Measurements from ENCODE around the gene WEE1.
"Not testable (repeated sequence)": the region's sequence is repeated elsewhere in the genome, so short reads cannot be mapped to it uniquely, and the experiment has no call there.

Gene WEE1

DNA sequence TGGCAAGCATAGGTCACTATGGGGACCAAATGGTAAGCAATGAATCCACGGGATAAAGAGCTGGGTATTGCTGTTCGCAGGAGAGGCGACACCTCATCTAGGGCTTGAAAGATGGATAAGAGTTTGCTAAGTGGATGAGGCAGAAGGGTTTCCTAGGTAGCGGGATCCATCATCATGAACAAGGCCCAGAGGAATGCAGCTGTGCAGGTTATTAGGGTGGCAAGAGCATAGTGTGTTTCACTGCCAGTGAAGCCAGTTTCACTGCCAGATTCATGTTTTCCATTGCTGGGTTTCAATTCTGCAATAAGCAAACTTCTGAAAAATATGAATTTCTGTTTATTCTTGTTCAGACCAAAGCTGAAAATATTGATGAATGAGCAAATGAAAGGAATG, 27.2 kb downstream of the WEE1 start:
- DNase-seq, result no peak

DNA sequence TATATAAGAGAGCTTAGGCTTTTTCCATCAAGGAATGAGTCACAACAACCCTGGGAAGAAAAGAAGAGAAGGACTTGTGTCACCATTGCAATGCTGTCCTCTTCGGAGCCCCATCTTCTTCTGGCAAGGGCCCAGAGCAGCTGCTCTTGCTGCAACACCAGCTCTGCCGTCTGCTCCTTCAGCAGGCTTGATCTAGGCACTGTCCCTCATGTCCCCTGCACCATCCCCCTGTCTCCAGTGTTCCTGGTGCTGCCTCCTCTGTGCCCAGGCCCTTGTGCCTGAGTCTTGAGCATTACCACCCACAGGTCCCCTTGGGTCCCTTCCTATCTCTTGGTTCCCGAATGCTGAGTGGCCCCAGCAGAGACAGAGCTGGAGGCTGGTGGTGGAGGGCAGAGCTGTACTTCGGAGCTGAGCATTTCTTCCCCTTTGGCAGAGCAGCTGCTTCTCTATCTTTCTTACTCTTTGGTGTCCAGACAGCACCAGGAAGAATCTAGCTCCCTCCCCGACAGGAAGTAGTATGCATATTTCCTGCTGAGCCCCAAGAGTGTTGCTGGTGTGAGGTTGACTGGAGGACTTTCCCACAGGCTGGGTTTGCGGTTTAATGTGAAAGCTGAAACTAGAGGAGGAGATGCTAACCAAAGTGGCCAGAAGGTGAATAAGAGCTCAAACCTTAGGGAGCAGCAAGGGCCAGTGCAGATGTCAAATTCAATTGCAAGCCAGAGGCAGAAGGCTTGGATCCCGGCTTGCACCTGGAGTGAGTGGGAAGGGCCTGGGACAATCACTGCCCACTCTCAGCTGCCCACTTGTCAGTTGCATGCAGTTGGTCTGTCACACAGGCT, 27.8 kb downstream of the WEE1 start:
- peak; percentile 75 for DNase-seq

DNA sequence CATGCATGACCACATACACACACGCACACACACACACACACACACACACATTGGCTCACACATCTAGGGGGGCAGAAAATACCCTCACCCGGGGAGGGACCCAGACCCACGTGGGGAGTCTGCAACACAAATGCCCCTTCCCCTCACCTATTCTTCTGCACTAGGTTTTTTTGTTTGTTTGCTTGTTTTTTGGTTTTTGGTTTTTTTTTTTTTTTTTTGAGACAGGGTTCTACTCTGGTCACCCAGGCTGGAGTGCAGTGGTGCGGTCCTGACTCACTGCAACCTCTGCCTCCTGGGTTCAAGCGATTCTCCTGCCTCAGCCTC, 28.4 kb downstream of the WEE1 start:
- no peak for DNase-seq

DNA sequence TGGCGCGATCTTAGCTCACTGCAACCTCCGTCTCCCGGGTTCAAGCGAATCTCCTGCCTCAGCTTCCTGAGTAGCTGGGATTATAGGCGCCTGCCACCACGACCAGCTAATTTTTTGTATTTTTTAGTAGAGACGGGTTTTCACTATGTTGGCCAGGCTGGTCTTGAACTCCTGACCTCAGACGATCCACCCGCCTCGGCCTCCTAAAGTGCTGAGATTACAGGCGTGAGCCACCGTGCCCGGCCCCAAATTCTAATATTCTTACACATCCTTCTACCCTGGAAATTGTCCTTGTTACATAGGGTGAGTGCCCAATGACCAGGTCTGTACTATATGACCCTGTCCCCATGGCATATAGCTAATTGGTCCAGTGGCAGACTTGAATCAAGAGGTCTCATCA, 29.7 kb downstream of the WEE1 start:
- not testable (repeated sequence) for DNase-seq

DNA sequence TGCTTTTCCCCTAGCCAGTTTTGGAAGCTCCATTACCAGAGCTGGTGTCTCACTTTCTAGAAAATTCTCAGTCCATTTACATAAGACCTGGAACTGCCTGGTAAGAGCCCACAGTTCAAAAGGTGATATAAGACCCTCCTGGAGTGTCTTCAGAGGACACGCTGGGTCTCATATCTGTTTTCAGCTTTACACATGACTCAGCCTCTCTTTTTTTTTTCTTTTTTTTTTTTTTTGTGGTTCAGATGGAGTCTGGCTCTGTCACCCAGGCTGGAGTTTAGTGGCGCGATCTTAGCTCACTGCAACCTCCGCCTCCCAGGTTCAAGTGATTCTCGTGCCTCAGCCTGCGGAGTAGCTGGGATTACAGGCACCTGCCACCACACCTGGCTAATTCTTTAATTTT, 30.7 kb downstream of the WEE1 start:
- no peak for DNase-seq

DNA sequence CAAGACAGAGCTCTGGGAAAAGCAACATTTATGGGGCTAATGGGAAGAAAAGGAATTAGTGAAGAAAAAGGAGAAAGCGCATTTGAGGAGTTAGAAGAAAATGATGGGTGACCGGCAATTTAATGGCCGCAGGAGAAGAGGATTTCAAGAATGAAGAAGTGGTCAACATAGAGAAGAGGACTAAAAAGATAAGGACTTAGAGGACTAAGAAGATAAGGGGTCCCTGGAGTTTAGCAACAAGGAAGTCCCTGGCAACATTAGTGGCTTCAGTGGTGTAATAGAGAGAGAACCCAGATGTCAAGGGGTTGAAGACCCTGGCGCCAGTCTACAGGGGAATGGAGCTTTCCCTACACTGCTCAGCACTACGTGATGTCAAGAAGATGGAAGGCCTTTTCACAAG, 32.3 kb downstream of the WEE1 start:
- DNase-seq, result no peak

DNA sequence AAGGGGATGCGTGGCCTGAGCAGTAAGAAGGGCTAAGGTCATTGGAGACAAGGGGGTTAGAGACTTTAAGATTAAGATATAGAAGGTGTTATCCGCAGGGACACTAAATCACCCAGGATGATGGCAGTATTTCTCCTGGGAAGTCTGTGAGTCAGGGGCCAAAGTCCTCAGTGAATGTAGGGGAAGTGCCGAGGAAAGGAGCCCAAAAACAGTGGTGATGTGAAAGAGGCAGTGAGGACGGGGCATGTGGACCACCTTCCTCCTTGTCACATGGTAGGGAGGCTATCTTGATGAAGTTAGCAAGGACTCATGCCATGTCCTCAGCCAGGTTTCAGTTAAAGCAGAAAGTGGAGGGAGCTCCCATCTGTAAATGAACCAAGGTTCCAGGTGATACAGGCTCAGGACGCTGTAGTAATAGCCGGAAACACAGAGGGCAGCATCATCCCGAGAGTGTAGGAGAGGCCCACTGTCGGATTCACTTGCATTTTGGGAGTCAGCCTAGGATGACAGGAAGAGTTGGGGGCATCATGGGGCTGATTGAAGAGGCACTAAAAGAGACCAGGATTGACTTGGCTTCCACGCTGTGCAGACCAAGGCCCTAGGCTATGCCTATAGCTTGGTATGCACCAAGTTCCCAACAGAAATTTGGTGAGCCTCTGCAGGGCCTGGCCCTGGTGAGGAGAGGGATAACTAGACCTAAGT, 33.5 kb downstream of the WEE1 start:
- DNase-seq, result no peak

DNA sequence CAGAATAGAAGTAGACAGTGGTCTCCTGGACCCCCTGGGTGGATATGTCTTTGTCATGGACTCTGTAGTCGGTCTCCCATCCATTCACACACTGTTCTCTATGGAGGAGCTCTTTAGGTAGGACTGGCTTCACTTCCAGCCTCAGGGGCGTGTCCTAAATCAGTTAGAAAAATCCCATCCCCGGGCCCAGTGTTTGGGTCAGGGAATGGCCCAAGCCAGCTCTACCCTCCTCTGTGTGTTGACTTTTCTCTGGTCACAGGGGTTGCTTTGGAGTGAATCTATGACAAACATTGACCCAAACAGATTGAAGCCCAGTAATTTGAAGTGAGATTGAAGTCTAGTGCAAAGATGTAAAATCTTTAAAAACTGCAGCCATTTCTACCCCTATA, 34.0 kb downstream of the WEE1 start:
- DNase-seq, result no peak

DNA sequence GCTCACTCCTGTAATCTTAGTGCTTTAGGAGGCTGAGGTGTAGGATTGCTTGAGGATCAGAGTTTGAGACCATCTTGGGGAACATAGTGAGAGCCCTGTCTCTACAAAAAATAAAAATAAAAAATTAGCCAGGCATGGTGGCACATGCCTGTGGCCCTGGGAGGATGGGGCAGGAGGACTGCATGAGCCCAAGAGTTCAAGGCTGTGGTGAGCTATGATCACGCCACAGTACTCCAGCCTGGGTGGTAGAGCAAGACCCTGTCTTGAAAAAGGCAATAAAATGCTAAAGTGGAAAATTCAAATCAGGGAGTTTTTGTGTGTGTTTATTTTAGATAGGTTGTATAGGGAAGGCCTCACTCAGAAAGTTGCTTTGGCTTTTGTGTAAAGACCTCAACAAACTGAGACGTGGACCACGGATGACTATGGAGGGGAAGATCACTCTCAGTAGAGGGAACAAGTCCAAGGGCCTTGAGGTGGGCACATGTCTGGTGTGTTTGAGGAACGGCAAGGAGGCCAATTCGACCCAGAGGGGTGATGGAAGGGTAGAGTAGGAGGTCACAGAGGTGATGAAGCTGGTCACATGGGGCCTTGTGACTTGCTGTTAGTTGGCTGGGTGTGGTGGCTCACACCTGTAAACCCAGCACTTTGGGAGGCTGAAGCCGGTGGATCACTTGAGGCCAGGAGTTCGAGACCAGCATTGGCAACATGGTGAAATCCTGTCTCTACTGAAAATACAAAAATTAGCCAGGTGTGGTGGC, 35.7 kb downstream of the WEE1 start:
- no peak for DNase-seq

DNA sequence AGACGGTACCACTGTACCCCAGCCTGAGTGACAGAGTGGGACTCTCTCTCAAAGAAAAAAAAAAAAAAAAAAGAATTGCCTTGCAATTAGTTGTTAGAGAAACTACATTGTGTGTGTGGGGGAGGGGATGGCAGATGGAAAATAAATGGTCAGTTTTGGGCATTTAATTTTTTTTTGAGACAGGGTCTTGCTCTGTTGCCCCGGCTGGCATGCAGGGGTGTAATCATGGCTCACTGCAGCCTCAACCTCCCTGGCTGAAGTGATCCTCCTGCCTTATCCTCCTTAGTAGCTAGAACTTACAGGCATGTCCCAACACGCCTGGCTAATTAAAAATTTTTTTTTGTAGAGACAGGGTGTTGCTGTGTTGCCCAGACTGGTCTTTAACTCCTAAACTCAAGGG, 36.4 kb downstream of the WEE1 start:
- no peak for DNase-seq

DNA sequence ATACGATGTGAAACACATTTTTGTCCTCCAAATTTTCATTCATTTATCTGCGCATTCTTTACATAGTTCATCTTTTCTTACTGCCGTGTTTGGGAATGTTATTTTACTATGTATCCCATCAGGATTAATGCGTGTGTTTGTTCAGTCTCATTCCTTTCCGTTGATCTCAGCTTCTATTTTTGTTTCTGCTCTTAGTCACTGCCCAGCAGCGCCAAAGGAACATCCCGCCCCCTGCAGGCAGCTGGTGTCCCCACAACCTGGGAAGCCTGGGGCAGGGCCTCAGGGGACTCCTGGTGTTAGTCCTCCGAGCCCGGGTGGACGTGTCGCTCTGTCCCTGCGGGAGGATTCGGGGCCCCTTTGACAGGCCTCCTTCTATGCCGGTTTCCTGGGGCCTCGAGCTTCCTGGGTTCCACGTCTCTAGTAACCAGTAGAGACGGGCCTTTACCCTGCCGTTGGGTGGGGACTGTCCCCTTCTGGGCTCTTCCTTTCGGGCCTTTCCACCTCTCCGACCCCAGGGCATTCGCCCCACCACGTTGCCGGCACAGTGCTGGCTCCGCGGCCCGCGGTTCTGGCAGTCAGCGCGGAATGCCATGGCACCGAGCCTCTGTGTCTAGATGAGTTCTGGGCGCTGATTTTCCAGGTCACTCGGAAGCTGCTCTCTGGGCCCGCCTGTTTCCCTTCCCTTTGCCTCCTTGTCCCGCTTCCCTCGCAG, 39.8 kb downstream of the WEE1 start:
- DNase-seq, result peak; percentile 96

DNA sequence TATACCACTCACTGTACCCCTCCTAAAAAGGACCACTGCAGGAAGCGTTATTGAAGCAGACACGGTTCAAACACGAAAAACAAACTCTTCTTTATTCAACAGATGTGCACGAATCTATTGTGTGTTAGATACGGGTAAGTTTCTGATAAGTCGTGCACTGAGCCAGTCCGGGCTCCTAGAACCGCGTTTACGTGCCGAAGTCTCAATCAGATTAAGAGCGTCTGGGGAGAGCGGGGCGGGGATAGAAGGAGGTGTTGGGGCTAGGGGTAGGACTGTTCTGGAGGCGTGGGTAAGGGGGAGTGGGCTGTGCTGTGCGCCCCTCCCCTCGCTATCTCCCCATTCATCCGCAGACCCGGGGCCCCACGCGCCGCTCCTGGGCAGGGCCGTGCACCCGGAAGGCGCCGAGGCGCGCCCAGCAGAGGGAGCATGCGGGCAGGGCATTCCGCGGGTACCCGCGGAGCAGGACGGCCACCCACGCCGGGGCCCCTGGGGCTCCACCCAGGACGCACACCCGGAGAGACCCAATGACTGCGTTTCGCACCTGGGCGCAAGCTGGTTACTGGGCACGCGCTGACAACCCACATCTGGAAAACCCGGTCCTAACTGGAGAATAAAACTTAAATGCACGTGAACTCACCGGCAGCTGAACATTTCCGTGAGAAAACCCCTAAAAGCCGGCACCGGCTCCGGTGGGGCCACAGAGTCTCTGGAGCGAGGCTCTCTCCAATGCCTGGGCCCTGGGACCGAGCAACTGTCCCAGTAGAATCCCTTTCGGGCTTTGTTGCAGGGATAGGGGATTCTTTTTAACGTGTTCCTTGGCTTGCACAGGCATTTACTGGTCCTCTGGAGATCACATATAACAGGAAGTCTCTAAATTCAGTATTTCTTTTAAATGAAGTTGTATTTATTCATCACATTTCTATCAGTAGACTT, 40.6 kb downstream of the WEE1 start:
- peak; percentile 89 for DNase-seq

DNA sequence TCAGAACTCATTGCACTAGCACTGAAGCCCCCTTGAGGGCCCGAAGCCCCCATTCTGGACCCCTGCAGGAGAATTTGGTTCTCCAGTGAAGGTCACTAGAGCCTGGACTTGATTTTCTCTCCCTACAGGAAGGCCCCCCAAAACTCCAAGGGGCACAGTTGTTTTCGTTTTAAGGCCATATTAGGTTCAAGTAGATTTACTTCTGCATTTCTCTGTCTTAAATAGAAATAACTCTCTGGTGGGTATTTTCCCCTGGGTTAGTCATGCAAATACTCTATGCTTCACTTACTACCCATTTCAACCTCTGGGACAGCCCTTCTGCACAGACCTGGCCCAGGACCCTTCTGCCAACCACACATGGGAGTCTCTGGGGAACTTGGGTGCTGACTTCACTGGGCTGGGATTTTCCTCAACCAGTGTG, 41.6 kb downstream of the WEE1 start:
- no peak for DNase-seq

DNA sequence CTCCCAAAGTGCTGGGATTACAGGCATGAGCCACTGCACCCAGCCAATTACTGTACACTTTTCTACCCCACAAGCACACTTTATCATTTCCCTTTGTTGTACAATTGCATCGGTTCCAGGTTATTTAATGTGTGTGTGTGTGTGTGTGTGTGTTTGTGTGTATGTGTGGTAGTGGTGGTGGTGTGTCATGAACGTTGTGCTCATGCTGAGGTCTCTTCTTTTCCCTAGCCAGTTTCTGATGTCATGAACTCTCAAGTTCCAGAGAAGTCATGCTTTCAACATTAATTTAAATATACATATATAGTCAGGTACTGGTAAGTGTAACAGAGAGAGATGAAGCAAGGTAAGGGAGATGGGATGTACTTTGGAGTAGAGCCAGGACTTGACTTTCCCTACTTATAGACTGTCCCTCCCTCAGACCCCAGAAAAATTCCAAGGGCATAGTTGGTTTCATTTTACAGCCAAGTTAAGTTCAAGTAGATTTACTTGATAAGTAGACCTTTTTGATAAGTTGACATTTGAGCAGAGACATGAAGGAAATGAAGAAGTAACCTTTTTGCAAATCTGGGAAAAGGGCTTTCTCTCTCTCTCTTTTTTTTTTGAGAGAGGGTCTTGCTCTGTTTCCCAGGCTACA, 42.7 kb downstream of the WEE1 start:
- DNase-seq, result no peak

DNA sequence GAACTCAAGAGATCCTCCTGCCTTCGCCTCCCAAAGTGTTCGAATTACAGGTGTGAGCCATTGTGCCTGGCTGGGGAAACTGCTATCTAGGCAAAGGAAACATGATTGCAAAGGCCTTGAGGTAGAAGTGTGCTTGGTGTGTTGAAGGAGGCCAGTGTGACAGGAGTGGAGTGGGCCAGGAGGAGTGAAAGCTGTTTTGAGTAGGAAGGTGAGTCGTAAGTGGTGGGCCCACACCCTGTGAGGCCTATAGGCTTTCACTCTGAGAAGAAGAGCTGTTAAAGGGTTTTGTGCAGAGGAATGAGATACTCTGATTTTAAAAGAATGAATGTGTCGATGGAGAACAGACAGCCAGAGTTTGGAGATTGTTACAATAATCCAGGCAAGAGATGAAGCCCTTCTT, 43.4 kb downstream of the WEE1 start:
- no peak for DNase-seq

DNA sequence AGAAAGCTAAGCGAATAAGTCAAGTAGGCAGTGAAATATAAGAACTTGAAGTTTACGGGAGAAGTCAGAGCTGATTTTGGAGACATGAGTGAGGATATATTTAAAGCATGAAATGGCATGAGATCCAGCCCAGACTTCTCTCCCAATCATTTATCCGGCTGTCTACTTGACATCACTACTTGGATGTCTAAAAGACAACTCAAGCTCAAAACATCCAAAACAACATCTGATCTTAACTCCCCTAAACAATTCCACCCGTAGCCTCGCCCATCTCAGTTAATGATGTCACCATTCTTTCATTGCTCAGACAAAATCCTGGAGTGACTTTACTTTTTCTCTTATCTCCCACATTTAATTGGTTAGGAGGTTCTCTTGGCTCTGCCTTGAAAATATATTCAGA, 44.5 kb downstream of the WEE1 start:
- DNase-seq, result no peak

DNA sequence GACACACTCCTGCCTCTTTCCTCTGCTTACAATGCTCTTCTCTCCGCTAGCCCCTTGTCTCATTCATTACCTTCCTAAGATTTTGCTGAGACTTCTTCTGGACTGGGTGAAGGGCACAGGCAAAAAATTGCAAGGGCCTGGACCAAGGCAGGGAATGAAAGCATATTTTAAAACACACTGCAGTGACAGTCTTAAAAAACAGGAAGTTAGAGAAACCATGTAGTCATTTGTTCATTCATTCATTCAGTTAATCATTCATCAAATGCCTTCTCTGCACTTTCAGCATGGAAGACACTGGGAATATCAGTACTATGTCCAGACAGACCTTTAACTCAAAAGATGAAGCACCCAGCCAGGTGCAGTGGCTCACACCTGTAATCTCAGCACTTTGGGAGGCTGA, 45.5 kb downstream of the WEE1 start:
- no peak for DNase-seq

DNA sequence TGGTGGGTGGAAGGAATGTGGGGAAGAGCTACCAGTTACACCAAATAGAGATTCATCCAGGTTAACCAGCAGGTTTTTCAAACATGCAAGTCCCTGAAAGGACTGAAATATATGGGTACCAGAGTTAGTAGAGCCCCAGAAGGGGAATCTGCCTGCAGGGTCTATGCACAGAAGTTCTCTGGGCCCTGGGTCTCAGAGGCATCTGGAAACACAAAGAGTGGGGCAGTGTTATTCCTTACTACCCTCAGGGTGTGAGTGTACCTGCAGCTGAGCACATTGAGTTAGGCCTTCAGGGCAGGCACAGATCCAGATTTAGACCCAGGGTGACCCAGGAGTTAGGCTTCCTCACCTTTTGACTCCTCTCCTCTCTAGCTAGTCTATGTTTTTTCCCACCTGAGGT, 46.5 kb downstream of the WEE1 start:
- DNase-seq, result no peak

DNA sequence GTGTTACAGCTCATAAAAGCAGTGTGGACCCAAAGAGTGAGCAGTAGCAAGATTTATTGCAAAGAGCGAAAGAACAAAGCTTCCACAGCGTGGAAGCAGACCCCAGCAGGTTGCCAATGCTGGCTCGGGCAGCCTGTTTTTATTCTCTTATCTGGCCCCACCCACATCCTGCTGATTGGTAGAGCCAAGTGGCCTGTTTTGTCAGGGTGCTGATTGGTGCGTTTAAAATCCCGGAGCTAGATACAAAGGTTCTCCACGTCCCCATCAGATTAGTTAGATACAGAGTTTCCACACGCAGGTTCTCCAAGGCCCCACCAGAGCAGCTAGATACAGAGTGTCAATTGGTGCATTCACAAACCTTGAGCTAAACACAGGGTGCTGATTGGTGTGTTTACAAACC, 48.9 kb downstream of the WEE1 start:
- DNase-seq, result not testable (repeated sequence)

DNA sequence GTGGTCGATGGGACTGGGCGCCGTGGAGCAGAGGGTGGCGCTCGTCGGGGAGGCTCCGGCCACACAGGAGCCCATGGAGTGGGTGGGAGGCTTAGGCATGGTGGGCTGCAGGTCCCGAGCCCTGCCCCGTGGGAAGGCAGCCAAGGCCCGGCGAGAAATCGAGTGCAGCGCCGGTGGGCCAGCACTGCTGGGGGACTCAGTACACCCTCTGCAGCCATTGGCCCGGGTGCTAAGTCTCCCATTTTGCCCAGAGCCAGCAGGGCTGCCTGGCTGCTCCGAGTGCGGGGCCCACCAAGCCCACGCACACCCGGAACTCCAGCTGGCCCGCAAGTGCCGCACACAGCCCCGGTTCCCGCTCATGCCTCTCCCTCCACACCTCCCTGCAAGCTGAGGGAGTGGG, 49.6 kb downstream of the WEE1 start:
- not testable (repeated sequence) for DNase-seq

DNA sequence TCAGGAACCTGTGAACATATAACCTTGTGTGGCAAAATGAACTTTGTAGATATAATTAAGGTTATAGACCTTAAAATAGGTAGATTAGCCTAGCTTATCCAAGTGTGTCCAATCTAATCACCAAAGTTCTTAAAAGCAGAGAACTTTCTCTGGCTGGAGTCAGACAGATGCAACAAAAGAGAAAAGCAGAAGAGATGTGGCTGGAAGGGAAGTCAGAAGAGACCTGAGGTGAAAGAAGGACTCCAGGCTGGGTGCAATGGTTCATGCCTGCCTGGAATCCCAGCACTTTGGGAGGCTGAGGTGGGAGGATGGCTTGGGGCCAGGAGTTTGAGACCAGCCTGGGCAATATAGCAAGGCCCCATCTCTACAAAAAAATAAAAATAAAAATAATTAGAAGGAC, 51.0 kb downstream of the WEE1 start:
- DNase-seq, result no peak

DNA sequence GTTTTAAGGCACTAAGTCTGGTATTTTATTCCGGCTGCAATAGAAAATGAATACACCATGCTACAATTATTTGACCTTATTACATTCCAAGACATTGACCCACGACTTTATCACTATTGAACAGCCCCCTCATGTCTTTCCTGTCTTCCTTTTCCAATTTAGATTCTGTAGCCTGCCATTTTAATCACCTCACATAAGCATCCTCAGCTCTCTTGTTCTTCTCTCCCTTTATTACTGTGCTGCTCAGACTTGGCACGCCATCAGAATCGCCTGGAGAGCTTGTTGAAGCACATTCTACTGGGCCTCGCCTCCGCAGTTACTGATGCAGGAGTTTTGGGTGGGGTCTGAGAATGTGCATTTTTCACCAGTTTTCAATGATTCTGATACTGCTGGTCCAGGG, 51.7 kb downstream of the WEE1 start:
- DNase-seq, result peak; percentile 57

All from femur (tissue), 1 donor.